HG03095 (cell line): Measurements from ENCODE around the gene CENPF.

Experiments used
- ATAC-seq: cut with Tn5 transposase; IDR thresholded peaks from one replicate; pipeline ENCODE4 v1.9.1; 2021; ENCODE audit warnings: moderate library complexity; ENCODE audit not compliant: unreplicated experiment

The CENPF gene

GRCh38 chr1:214700437-214700836 lies 97.4 kb downstream of the CENPF start:
- ATAC-seq = no peak

- ATAC-seq = no peak
These were observed 99.6 kb downstream of the CENPF start for GRCh38 chr1:214702556-214702955.

GRCh38 chr1:214707306-214708087 lies 104.5 kb downstream of the CENPF start:
- no peak for ATAC-seq

DNA sequence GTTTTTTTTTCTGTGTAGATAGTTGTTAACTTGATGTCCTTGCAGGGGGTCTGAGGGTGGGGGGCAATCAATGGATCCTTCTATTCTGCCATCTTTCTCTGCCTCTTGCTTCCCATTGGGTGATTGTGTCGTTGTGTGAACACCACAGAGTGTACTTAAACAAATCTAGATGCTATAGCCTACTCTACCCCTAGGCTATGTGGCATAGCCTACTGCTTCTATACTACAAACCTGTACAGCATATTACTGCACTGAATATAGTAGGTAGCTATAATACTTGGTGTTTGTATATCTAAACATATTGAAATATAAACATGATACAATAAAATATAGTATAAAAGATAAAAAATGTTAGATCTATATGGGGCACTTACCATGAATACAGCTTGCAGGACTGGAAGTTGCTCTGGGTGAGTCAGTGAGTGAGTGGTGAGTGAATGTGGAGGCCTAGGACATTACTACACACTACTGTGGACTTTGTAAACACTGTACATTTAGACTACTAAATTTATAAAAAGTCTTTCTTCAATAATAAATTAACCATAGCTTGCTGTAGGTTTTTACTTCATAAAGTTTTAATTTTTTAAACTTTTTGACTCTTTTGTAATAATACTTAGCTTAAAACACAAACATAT lies 105.4 kb downstream of the CENPF start:
- no peak for ATAC-seq

GRCh38 chr1:214709241-214709640 lies 106.2 kb downstream of the CENPF start:
- ATAC-seq = no peak

DNA sequence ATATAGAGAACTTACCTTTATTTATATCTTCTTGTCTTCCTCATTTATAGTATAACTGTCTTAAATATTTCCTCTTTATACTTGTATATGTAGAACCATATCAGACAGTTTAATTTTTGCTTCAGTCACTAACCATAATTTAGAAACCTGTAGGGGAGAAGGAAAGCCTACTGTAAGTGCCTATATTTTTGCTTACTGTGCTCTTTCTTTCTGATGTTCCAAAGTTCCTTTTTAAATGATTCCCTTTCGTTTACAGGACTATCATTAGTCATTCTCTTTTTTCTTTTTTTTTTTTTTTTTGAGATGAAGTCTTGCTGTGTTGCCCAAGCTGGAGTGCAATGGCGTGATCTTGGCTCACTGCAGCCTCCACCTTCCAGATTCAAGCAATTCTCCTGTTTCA lies 109.7 kb downstream of the CENPF start:
- ATAC-seq = no peak
